Peyer's patch (tissue), 4 donors: ENCODE measurements around the gene HSD17B1.

Experiments
- POLR2A ChIP-seq, 2 donors: fragments of 450-650 bp; IDR thresholded peaks; one replicate each; pipeline ENCODE4 v1.5.1; 2017; ENCODE audit warnings: antibody characterized with exemption in 2 of 2, mild to moderate bottlenecking in 2 of 2, moderate library complexity in 2 of 2
- TF ChIP-seq, protein P1 (sequence below), 6 experiments: fragments of 450-650 bp in 4 of 6; fragments of 200-600 bp in 2 of 6; sonication (generic) in 1 of 6; IDR thresholded peaks; one replicate each; pipeline ENCODE4 v1.5.1; 2017 to 2019; ENCODE audit warnings: antibody characterized with exemption in 6 of 6, mild to moderate bottlenecking in 3 of 6, moderate library complexity in 1 of 6

DNA sequence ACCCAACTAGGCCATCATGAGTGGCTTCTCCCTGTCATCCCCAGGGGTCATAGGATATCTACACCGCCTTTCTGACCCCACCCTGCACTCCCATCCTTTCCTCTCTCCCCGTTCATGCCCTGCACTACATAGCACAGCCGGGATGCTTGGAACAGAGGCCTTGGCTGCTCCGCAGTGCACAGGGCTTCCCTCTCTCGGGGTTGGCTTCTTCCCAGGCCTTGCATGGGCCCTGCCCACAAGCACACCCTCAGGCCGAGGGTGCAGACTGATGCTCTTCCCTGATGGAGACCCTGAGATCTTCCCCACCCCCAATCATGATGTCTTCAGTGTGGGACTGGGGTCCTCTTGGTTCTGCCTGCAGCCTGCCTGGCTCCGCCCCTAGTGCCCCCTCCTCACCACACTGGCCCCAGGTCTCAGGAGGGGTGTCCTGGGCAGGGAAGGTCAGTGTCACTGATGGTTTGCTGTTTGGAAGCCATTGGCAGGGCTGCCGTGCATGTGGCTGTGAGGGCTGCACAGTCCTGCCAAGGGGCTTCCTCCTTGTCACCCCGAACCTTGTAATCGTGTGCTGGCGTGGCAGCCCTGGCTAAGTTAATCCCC, 31.0 kb upstream of the HSD17B1 start:
- TF ChIP-seq POLR2A (IDR thresholded peaks at IDR 0.05) = no peak
- TF ChIP-seq, protein P1, sequence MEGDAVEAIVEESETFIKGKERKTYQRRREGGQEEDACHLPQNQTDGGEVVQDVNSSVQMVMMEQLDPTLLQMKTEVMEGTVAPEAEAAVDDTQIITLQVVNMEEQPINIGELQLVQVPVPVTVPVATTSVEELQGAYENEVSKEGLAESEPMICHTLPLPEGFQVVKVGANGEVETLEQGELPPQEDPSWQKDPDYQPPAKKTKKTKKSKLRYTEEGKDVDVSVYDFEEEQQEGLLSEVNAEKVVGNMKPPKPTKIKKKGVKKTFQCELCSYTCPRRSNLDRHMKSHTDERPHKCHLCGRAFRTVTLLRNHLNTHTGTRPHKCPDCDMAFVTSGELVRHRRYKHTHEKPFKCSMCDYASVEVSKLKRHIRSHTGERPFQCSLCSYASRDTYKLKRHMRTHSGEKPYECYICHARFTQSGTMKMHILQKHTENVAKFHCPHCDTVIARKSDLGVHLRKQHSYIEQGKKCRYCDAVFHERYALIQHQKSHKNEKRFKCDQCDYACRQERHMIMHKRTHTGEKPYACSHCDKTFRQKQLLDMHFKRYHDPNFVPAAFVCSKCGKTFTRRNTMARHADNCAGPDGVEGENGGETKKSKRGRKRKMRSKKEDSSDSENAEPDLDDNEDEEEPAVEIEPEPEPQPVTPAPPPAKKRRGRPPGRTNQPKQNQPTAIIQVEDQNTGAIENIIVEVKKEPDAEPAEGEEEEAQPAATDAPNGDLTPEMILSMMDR (IDR thresholded peaks at IDR 0.05) = no peak
